Ovary (tissue), 9 donors: ENCODE measurements around the gene ALOX12B. TPM values are rescaled to one million over a fixed set of nuclear protein-coding genes. Genes with fewer than 3 reads are reported as not detected.

Experiments
- DNase-seq, 5 donors: peaks; one replicate each; pipeline ENCODE4 v3.0.0-alpha.2; 2019 to 2020
- H3K27ac ChIP-seq, 2 donors: fragments of 200-600 bp; one replicate each; pipeline versions ENCODE4 v1.5.1 to v1.8.0; 2019 to 2022
- H3K27me3 ChIP-seq: fragments of 200-600 bp; one replicate; pipeline ENCODE4 v1.8.0; 2022
- H3K36me3 ChIP-seq: fragments of 200-600 bp; sonication (generic); one replicate; pipeline ENCODE4 v1.5.1; 2019
- H3K4me1 ChIP-seq: one replicate; pipeline ENCODE4 v1.8.1; 2013; ENCODE audit warnings: mild to moderate bottlenecking, moderate library complexity; ENCODE audit not compliant: insufficient read depth
- H3K4me3 ChIP-seq: fragments of 200-600 bp; sonication (generic); one replicate; pipeline ENCODE4 v1.5.1; 2017
- H3K9me3 ChIP-seq, 2 donors: fragments of 200-600 bp in 1 of 2; sonication (generic) in 1 of 2; one replicate each; pipeline versions ENCODE4 v1.5.1 to v1.8.1; 2013 to 2019; ENCODE audit warnings: mild to moderate bottlenecking in 1 of 2, moderate library complexity in 1 of 2
- EP300 ChIP-seq: sonication (generic); formaldehyde crosslinking; IDR thresholded peaks from one replicate; pipeline ENCODE4 v1.6.1; 2017; ENCODE audit warnings: antibody characterized with exemption
- POLR2A ChIP-seq: fragments of 450-650 bp; IDR thresholded peaks from one replicate; pipeline ENCODE4 v1.6.1; 2017; ENCODE audit warnings: antibody characterized with exemption, mild to moderate bottlenecking, moderate library complexity
- WGBS, 3 donors: extraction: QIAGEN DNeasy Blood & Tissue Kit in 1 of 3; methylation state at CpG; one replicate each; pipeline versions ENCODE4 v1.1.5 to v1.1.7; 2013 to 2017; 5-methylcytosine and 5-hydroxymethylcytosine counted together
- intact Hi-C, 4 donors: fragments of 100-400 bp; cut with DNase I; formaldehyde crosslinking; loops; one replicate each; pipeline versions ENCODE4 v1.11.0 to v1.15.1; 2022 to 2023
- polyA plus RNA-seq, 2 donors: library from polyadenylated mRNA; stranded (reverse); fragments of 200-250 nt in 1 of 2; fragments of 350-450 nt in 1 of 2; fragmentation: Illumina TruSeq in 1 of 2; extraction: RNeasy Lipid Tissue Mini Kit (QIAGEN cat#74804) in 1 of 2; gene quantifications; one replicate each; pipeline ENCODE4 v1.2.3, GENCODE V29; 2013 to 2014
- total RNA-seq, 7 donors: library from RNA; depleted of rRNA in 2 of 7; stranded (reverse); fragments of >200 nt in 2 of 7; fragmentation: NEBNext Ultra II Directional in 3 of 7; extraction: Animal tissue kit (Norgen Biotek cat#: 25700) in 3 of 7; gene quantifications; one replicate each; pipeline versions ENCODE4 v1.1.0 to v1.2.4, GENCODE V29; 2016 to 2023
- TF ChIP-seq, protein P1 (sequence below), 3 donors: fragments of 450-650 bp in 2 of 3; fragments of 200-600 bp in 1 of 3; IDR thresholded peaks; one replicate each; pipeline versions ENCODE4 v1.5.1 to v1.8.0; 2016 to 2022; ENCODE audit warnings: antibody characterized with exemption in 3 of 3, mild to moderate bottlenecking in 1 of 3
- donor health status: DM: no; HTN: no; CAD: no; lungs with moderate emphysema.
- donor health status: DM: no; HTN: no; CAD: no.
- donor health status: Bipolar disorder and iron deficiency.
- donor health status: DM: yes; HTN: yes; CAD: no.
- donor health status: DM: no; HTN: no; CAD: no.
- donor health status: DM: yes; HTN: yes; CAD: no.

The ALOX12B gene
- total and polyA plus RNA-seq, 9 donors, result 0.70 TPM; not detected in 8

- no peak for DNase-seq
- intact Hi-C loops, result no loop called here
- 72 to 80% (median 77%) methylated on average over 24 of the region's 24 CpGs for WGBS, 3 donors
These were observed 42.4 kb downstream of the ALOX12B start for GRCh38 chr17:8044819-8045810.

DNA sequence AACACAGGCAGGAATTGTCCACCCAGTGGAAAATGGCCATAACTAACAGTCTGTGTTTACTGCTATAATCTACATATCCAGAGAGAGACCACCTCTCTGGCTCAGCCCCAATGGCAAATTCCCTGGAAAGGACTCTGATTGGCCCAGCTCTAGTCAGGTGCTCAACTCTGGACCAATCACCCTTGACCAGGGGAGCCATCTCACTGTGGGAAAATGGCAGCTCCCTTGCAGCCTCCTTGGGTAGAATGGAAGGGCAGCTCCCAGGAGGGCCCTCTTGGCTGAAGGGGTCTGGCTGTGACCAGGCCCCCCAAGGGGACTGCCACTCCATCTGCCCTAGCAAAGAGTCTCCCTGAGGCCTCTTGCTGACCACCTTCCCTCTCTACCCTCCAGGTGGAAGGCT lies 45.5 kb downstream of the ALOX12B start:
- intact Hi-C loops, result no loop called here
- Histone ChIP-seq H3K27ac (no peak overlapping the region), H3K27me3 (no peaks in the 10 kb centered on the region)

More at GRCh38 chr17:8044819-8045810, 42.4 kb downstream of the ALOX12B start:
- Histone ChIP-seq H3K27ac (no peak overlapping the region), H3K4me3 (no peak overlapping the region), H3K36me3 (no peaks in the 10 kb centered on the region), H3K27me3 (no peaks in the 10 kb centered on the region), H3K9me3 (no peaks in the 10 kb centered on the region), H3K4me1 (no peaks in the 10 kb centered on the region)
- TF ChIP-seq EP300 (no peak), POLR2A (no peak)
- TF ChIP-seq, protein P1, sequence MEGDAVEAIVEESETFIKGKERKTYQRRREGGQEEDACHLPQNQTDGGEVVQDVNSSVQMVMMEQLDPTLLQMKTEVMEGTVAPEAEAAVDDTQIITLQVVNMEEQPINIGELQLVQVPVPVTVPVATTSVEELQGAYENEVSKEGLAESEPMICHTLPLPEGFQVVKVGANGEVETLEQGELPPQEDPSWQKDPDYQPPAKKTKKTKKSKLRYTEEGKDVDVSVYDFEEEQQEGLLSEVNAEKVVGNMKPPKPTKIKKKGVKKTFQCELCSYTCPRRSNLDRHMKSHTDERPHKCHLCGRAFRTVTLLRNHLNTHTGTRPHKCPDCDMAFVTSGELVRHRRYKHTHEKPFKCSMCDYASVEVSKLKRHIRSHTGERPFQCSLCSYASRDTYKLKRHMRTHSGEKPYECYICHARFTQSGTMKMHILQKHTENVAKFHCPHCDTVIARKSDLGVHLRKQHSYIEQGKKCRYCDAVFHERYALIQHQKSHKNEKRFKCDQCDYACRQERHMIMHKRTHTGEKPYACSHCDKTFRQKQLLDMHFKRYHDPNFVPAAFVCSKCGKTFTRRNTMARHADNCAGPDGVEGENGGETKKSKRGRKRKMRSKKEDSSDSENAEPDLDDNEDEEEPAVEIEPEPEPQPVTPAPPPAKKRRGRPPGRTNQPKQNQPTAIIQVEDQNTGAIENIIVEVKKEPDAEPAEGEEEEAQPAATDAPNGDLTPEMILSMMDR (IDR thresholded peaks at IDR 0.05), result no peak

DNA sequence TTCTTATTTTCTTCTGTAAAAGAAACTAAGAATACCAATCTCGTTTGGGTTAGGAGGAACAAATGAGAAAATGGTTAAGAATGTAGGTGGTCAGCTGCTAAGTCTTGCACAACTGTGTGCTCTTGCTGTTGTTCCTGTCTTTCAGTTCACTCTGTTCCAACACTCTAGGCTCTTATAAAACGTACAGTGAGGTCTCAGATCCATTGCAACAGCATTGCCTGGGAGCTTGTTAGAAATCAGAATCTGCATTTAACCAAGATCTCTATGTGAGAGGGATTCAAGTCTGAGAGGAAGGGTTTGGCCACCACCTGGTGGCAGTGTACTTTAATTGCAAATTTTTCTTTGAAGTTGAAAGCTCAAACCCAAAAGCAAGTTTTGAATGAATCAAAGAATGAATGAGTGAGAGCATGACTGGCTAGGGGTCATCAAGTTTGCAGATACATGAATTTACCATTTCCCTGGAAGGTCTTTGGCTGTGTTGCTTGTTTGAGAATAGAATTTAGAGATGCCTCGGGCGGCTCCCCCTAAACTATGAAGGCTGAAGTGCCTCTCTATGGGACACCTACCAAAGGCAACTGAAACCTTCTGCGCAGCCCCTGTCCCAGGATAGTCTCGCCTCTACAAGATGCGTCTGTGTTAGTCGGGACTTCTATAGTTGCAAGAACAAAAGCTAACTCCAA lies 46.1 kb downstream of the ALOX12B start:
- Histone ChIP-seq H3K27me3 (no peaks in the 10 kb centered on the region), H3K36me3 (no peaks in the 10 kb centered on the region), H3K9me3 (no peaks in the 10 kb centered on the region), H3K27ac (no peak overlapping the region), H3K4me3 (no peak overlapping the region), H3K4me1 (no peaks in the 10 kb centered on the region)
- intact Hi-C loops, result no loop called here
- 60 to 66% (median 65%) methylated on average over 8 of the region's 8 CpGs for WGBS, 3 donors
- no peak for TF ChIP-seq EP300
- TF ChIP-seq, protein P1 (IDR thresholded peaks at IDR 0.05), result no peak
- no peak for TF ChIP-seq POLR2A
- no peak for DNase-seq

More for the DNA sequence above, 45.5 kb downstream of the ALOX12B start:
- no peak for DNase-seq
- H3K36me3 ChIP-seq, result no peaks in the 10 kb centered on the region
- H3K9me3 ChIP-seq, result no peaks in the 10 kb centered on the region
- H3K4me3 ChIP-seq, result no peak overlapping the region
- no peaks in the 10 kb centered on the region for H3K4me1 ChIP-seq
- no peak for TF ChIP-seq POLR2A
- TF ChIP-seq, protein P1 (IDR thresholded peaks at IDR 0.05), result no peak
- TF ChIP-seq EP300, result no peak

GRCh38 chr17:8039611-8040168 lies 47.8 kb downstream of the ALOX12B start:
- no peak overlapping the region for H3K27ac ChIP-seq
- intact Hi-C loops, result no loop called here

More at GRCh38 chr17:8039611-8040168, 47.8 kb downstream of the ALOX12B start:
- Histone ChIP-seq H3K36me3 (no peaks in the 10 kb centered on the region), H3K27me3 (no peaks in the 10 kb centered on the region), H3K4me3 (no peak overlapping the region), H3K9me3 (no peaks in the 10 kb centered on the region), H3K4me1 (no peaks in the 10 kb centered on the region)
- WGBS, 3 donors, result 48 to 55% (median 49%) methylated on average over 11 of the region's 11 CpGs
- no peak for DNase-seq
- TF ChIP-seq EP300 (no peak), POLR2A (no peak)
- TF ChIP-seq, protein P1 (IDR thresholded peaks at IDR 0.05), result no peak
